ENCODE measurements around the gene LSAMP. TPM values are rescaled to one million over a fixed set of nuclear protein-coding genes. Genes with fewer than 3 reads are reported as not detected.

Gene LSAMP
- total and polyA plus RNA-seq, 2 donors (not counting 1 experiment from before 2014, with no cell fraction given) = not detected

- Histone ChIP-seq H3K36me3 (replicated peaks in 1 of 2; ENCODE audit: control extremely low read depth in 1 of 2, control insufficient read depth in 1 of 2, extremely low read depth in 1 of 2, insufficient read depth in 2 of 2, low read length in 1 of 2) (no peaks in the 10 kb centered on the region), H3K4me2 (replicated peaks; ENCODE audit: low read depth, low read length, poor library complexity, severe bottlenecking) (no peak overlapping the region), H3K27ac (ENCODE audit: low read length in 2 of 2) (no peak overlapping the region), H3K27me3 (replicated peaks in 1 of 4; ENCODE audit: control extremely low read depth in 1 of 4, control insufficient read depth in 3 of 4, insufficient read depth in 4 of 4, low read length in 3 of 4) (no peaks in the 10 kb centered on the region), H3K9me3 (ENCODE audit: control extremely low read depth in 1 of 3, control insufficient read depth in 2 of 3, insufficient read depth in 1 of 3, low read length in 2 of 3) (no peaks in the 10 kb centered on the region), H3K4me3 (ENCODE audit: control extremely low read depth in 1 of 5, extremely low read depth in 1 of 5, insufficient read depth in 1 of 5, low read depth in 2 of 5, low read length in 4 of 5) (no peak overlapping the region), H2AFZ (ENCODE audit: insufficient read depth, low read depth, low read length, poor library complexity, severe bottlenecking) (no peak overlapping the region), H3K79me2 (ENCODE audit: control insufficient read depth, insufficient read depth, low read length) (no peaks in the 10 kb centered on the region), H3K9ac (ENCODE audit: low read length) (no peak overlapping the region), H3K4me1 (ENCODE audit: control insufficient read depth in 2 of 2, insufficient read depth in 2 of 2, low read length in 2 of 2) (no peaks in the 10 kb centered on the region), H4K20me1 (ENCODE audit: control insufficient read depth, insufficient read depth, low read length, poor library complexity, severe bottlenecking) (no peaks in the 10 kb centered on the region)
- ChIA-PET POLR2A (no interaction called here), CTCF (no interaction called here)
- H3K4me1 Mint-ChIP-seq = no peaks in the 10 kb centered on the region
- intact Hi-C loops (cut with micrococcal nuclease) = no loop called here
- H3K9me3 Mint-ChIP-seq (ENCODE audit: insufficient read depth) = no peaks in the 10 kb centered on the region
- DNase-seq (no peak), ATAC-seq (ENCODE audit: low read depth) (no peak)
- H3K27ac Mint-ChIP-seq = no peak overlapping the region
- H3K4me3 Mint-ChIP-seq = no peak overlapping the region
- TF ChIP-seq EZH2 (IDR thresholded peaks at IDR 0.05; ENCODE audit: borderline replicate concordance, insufficient read depth, low read depth, low read length, poor library complexity, severe bottlenecking) (no peak), CTCF (IDR thresholded peaks at IDR 0.05) (no peak)
- H3K27me3 Mint-ChIP-seq = no peaks in the 10 kb centered on the region
- no CpG with 5 or more reads among the region's 3 CpGs for WGBS (ENCODE audit: insufficient coverage)
Measured at GRCh38 chr3:116118475-116119169, 326.7 kb downstream of the LSAMP start.

- TF ChIP-seq EZH2 (IDR thresholded peaks at IDR 0.05; ENCODE audit: borderline replicate concordance, insufficient read depth, low read depth, low read length, poor library complexity, severe bottlenecking) (no peak), CTCF (IDR thresholded peaks at IDR 0.05) (no peak)
- Histone ChIP-seq H4K20me1 (ENCODE audit: control insufficient read depth, insufficient read depth, low read length, poor library complexity, severe bottlenecking) (no peaks in the 10 kb centered on the region), H3K36me3 (replicated peaks in 1 of 2; ENCODE audit: control extremely low read depth in 1 of 2, control insufficient read depth in 1 of 2, extremely low read depth in 1 of 2, insufficient read depth in 2 of 2, low read length in 1 of 2) (no peaks in the 10 kb centered on the region), H3K4me3 (ENCODE audit: control extremely low read depth in 1 of 5, extremely low read depth in 1 of 5, insufficient read depth in 1 of 5, low read depth in 2 of 5, low read length in 4 of 5) (no peak overlapping the region), H3K9ac (ENCODE audit: low read length) (no peak overlapping the region), H3K27me3 (replicated peaks in 1 of 4; ENCODE audit: control extremely low read depth in 1 of 4, control insufficient read depth in 3 of 4, insufficient read depth in 4 of 4, low read length in 3 of 4) (no peaks in the 10 kb centered on the region), H3K9me3 (ENCODE audit: control extremely low read depth in 1 of 3, control insufficient read depth in 2 of 3, insufficient read depth in 1 of 3, low read length in 2 of 3) (no peaks in the 10 kb centered on the region), H3K79me2 (ENCODE audit: control insufficient read depth, insufficient read depth, low read length) (no peaks in the 10 kb centered on the region), H2AFZ (ENCODE audit: insufficient read depth, low read depth, low read length, poor library complexity, severe bottlenecking) (no peak overlapping the region), H3K4me1 (ENCODE audit: control insufficient read depth in 2 of 2, insufficient read depth in 2 of 2, low read length in 2 of 2) (no peaks in the 10 kb centered on the region), H3K27ac (ENCODE audit: low read length in 2 of 2) (no peak overlapping the region), H3K4me2 (replicated peaks; ENCODE audit: low read depth, low read length, poor library complexity, severe bottlenecking) (no peak overlapping the region)
- intact Hi-C loops (cut with micrococcal nuclease) = no loop called here
- H3K27ac Mint-ChIP-seq = no peak overlapping the region
- ChIA-PET CTCF (no interaction called here), POLR2A (no interaction called here)
- no peaks in the 10 kb centered on the region for H3K4me1 Mint-ChIP-seq
- H3K4me3 Mint-ChIP-seq = no peak overlapping the region
- H3K9me3 Mint-ChIP-seq (ENCODE audit: insufficient read depth) = no peaks in the 10 kb centered on the region
- DNase-seq (no peak), ATAC-seq (ENCODE audit: low read depth) (no peak)
- no peaks in the 10 kb centered on the region for H3K27me3 Mint-ChIP-seq
- no CpG with 5 or more reads among the region's 1 CpG for WGBS (ENCODE audit: insufficient coverage)
Measured at GRCh38 chr3:116114586-116114985, 330.7 kb downstream of the LSAMP start.
